Ovary (tissue), 1 donor: Measurements from ENCODE around the gene CIITA.

ENCODE experiments used
- EP300 ChIP-seq: sonication (generic); formaldehyde crosslinking; IDR thresholded peaks from one replicate; pipeline ENCODE4 v1.6.1; 2017; ENCODE audit warnings: antibody characterized with exemption
- POLR2A ChIP-seq: fragments of 450-650 bp; IDR thresholded peaks from one replicate; pipeline ENCODE4 v1.6.1; 2017; ENCODE audit warnings: antibody characterized with exemption, mild to moderate bottlenecking, moderate library complexity

DNA sequence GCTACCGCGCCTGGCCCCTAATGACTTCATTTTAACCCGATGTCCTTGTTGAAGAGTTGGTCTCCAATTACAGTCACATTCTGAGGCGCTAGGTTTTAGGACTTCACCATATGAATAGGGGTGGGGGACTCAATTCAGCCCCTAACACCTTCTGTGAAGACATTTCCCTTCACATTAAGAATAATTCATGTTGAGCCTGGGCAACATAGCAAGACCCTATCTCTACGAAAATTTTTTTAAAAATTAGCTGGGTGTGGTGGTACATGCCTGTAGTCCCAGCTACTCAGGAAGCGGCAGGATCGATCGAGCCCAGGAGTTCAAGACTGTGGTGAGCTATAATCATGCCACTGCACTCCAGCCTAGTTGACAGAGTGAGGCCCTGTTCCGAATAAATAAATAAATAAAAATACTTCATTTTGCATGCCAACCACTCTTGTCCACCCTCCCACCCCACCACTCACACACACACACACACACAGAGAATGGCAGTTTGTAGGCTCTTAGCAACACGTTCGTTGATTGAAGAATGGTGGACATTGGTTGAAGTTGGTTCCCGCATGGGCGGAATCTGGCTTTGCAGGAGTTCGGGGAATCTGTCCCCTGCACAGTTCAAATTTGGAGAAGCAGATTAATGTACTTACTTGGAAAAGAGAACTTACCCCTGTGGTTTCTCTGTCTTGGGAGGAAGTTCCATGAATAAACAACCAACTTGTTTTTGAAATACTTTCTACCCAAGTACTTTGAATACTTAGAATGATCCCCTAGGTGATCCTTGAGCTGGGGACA lies 30.6 kb upstream of the CIITA start:
- TF ChIP-seq POLR2A: no peak
- no peak for TF ChIP-seq EP300
